Ovary (tissue), 9 donors: Measurements from ENCODE around the gene GPR158. TPM values are rescaled to one million over a fixed set of nuclear protein-coding genes. Genes with fewer than 3 reads are reported as not detected.

Experiments
- DNase-seq, 5 donors: peaks; one replicate each; pipeline ENCODE4 v3.0.0-alpha.2; 2019 to 2020
- H3K27ac ChIP-seq, 2 donors: fragments of 200-600 bp; one replicate each; pipeline versions ENCODE4 v1.5.1 to v1.8.0; 2019 to 2022
- H3K27me3 ChIP-seq: fragments of 200-600 bp; one replicate; pipeline ENCODE4 v1.8.0; 2022
- H3K36me3 ChIP-seq: fragments of 200-600 bp; sonication (generic); one replicate; pipeline ENCODE4 v1.5.1; 2019
- H3K4me1 ChIP-seq: one replicate; pipeline ENCODE4 v1.8.1; 2013; ENCODE audit warnings: mild to moderate bottlenecking, moderate library complexity; ENCODE audit not compliant: insufficient read depth
- H3K4me3 ChIP-seq: fragments of 200-600 bp; sonication (generic); one replicate; pipeline ENCODE4 v1.5.1; 2017
- H3K9me3 ChIP-seq, 2 donors: fragments of 200-600 bp in 1 of 2; sonication (generic) in 1 of 2; one replicate each; pipeline versions ENCODE4 v1.5.1 to v1.8.1; 2013 to 2019; ENCODE audit warnings: mild to moderate bottlenecking in 1 of 2, moderate library complexity in 1 of 2
- CTCF ChIP-seq, 3 donors: fragments of 450-650 bp in 2 of 3; fragments of 200-600 bp in 1 of 3; IDR thresholded peaks; one replicate each; pipeline versions ENCODE4 v1.5.1 to v1.8.0; 2016 to 2022; ENCODE audit warnings: antibody characterized with exemption in 3 of 3, mild to moderate bottlenecking in 1 of 3
- EP300 ChIP-seq: sonication (generic); formaldehyde crosslinking; IDR thresholded peaks from one replicate; pipeline ENCODE4 v1.6.1; 2017; ENCODE audit warnings: antibody characterized with exemption
- POLR2A ChIP-seq: fragments of 450-650 bp; IDR thresholded peaks from one replicate; pipeline ENCODE4 v1.6.1; 2017; ENCODE audit warnings: antibody characterized with exemption, mild to moderate bottlenecking, moderate library complexity
- WGBS, 3 donors: extraction: QIAGEN DNeasy Blood & Tissue Kit in 1 of 3; methylation state at CpG; one replicate each; pipeline versions ENCODE4 v1.1.5 to v1.1.7; 2013 to 2017; 5-methylcytosine and 5-hydroxymethylcytosine counted together
- intact Hi-C, 4 donors: fragments of 100-400 bp; cut with DNase I; formaldehyde crosslinking; loops; one replicate each; pipeline versions ENCODE4 v1.11.0 to v1.15.1; 2022 to 2023
- polyA plus RNA-seq, 2 donors: library from polyadenylated mRNA; stranded (reverse); fragments of 200-250 nt in 1 of 2; fragments of 350-450 nt in 1 of 2; fragmentation: Illumina TruSeq in 1 of 2; extraction: RNeasy Lipid Tissue Mini Kit (QIAGEN cat#74804) in 1 of 2; gene quantifications; one replicate each; pipeline ENCODE4 v1.2.3, GENCODE V29; 2013 to 2014
- total RNA-seq, 7 donors: library from RNA; depleted of rRNA in 2 of 7; stranded (reverse); fragments of >200 nt in 2 of 7; fragmentation: NEBNext Ultra II Directional in 3 of 7; extraction: Animal tissue kit (Norgen Biotek cat#: 25700) in 3 of 7; gene quantifications; one replicate each; pipeline versions ENCODE4 v1.1.0 to v1.2.4, GENCODE V29; 2016 to 2023
- donor health status: DM: no; HTN: no; CAD: no; lungs with moderate emphysema.
- donor health status: DM: no; HTN: no; CAD: no.
- donor health status: Bipolar disorder and iron deficiency.
- donor health status: DM: yes; HTN: yes; CAD: no.
- donor health status: DM: no; HTN: no; CAD: no.
- donor health status: DM: yes; HTN: yes; CAD: no.

The GPR158 gene
- total and polyA plus RNA-seq, 9 donors: 0.10 to 0.47 (median 0.17) TPM; not detected in 1

GRCh38 chr10:25508112-25508815, 333.5 kb downstream of the GPR158 start:
- no peaks in the 10 kb centered on the region for H3K9me3 ChIP-seq
- H3K4me1 ChIP-seq: no peaks in the 10 kb centered on the region
- no peaks in the 10 kb centered on the region for H3K27me3 ChIP-seq
- H3K36me3 ChIP-seq: no peaks in the 10 kb centered on the region
- no peak for TF ChIP-seq POLR2A
- no peak for TF ChIP-seq CTCF (IDR thresholded peaks at IDR 0.05)
- TF ChIP-seq EP300: no peak
- no peak for DNase-seq
- intact Hi-C loops: no loop called here
- no peak overlapping the region for H3K27ac ChIP-seq
- WGBS, 3 donors: 57 to 63% (median 58%) methylated on average over 5 of the region's 5 CpGs
- H3K4me3 ChIP-seq: no peak overlapping the region

GRCh38 chr10:25509151-25509550, 334.4 kb downstream of the GPR158 start:
- Histone ChIP-seq H3K27ac (no peak overlapping the region), H3K27me3 (no peaks in the 10 kb centered on the region), H3K9me3 (no peaks in the 10 kb centered on the region), H3K4me1 (no peaks in the 10 kb centered on the region), H3K36me3 (no peaks in the 10 kb centered on the region), H3K4me3 (no peak overlapping the region)
- no peak for TF ChIP-seq POLR2A
- TF ChIP-seq CTCF (IDR thresholded peaks at IDR 0.05): no peak
- no peak for TF ChIP-seq EP300
- intact Hi-C loops: no loop called here
- WGBS, 3 donors: 78 to 83% (median 81%) methylated on average over 6 of the region's 6 CpGs
- no peak for DNase-seq

DNA sequence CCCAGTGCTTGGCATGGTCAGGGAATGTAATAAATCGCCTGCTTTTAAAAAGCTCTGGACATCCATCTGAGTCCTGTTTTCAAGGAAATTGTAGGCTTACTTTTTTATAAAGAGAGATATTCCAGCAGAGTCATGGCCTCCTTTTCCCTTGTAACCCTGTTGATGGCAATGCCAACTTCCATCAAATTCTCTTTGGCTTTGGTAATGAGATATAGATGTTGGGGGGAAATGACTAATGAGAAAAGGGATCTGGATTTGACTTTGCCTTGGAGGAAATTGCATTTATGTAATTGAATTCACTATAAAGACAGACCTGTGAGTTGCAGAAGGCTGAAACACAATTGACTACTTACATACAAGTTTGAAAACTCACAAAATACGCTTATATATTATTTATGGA, 347.5 kb downstream of the GPR158 start:
- H3K36me3 ChIP-seq: no peaks in the 10 kb centered on the region
- H3K27ac ChIP-seq: no peak overlapping the region
- intact Hi-C loops: no loop called here
- H3K4me1 ChIP-seq: no peaks in the 10 kb centered on the region
- no peaks in the 10 kb centered on the region for H3K27me3 ChIP-seq
- TF ChIP-seq POLR2A (no peak), CTCF (IDR thresholded peaks at IDR 0.05) (no peak)
- DNase-seq: no peak
- no peak overlapping the region for H3K4me3 ChIP-seq
- 88 to 91% (median 88%) methylated on average over 2 of the region's 2 CpGs for WGBS, 3 donors
- no peaks in the 10 kb centered on the region for H3K9me3 ChIP-seq

- no peak overlapping the region for H3K4me3 ChIP-seq
- intact Hi-C loops: no loop called here
- 71 to 80% (median 72%) methylated on average over 4 of the region's 4 CpGs for WGBS, 3 donors
Measured at GRCh38 chr10:25522946-25523608, 348.3 kb downstream of the GPR158 start.

More at GRCh38 chr10:25522946-25523608, 348.3 kb downstream of the GPR158 start:
- Histone ChIP-seq H3K4me1 (no peaks in the 10 kb centered on the region), H3K9me3 (no peaks in the 10 kb centered on the region), H3K36me3 (no peaks in the 10 kb centered on the region), H3K27ac (no peak overlapping the region), H3K27me3 (no peaks in the 10 kb centered on the region)
- DNase-seq: no peak
- no peak for TF ChIP-seq CTCF (IDR thresholded peaks at IDR 0.05)
- no peak for TF ChIP-seq POLR2A
- no peak for TF ChIP-seq EP300
